ENCODE data around the gene GLCE.

The GLCE gene

DNA sequence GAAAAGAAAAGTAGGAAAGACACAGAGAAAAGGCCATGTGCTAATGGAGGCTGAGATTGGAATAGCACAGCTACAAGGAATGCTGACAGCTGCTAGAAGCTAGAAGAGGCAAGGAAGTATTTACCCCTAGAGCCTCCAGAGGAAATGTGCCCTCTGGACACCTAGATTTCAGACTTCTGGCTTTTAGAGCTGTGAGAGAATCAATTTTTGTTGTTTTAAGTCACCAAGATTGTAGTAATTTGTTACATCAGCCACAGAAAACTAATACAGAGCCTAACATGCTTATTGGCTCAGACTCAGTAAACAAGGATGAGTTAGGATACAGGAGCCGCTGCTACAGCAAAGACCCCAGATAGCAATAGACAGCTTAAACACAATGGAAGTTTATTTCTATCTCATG is 33.1 kb upstream of the GLCE start:
- ChIA-PET POLR2A (no interaction called here), CTCF (no interaction called here)
- TF ChIP-seq, protein P1, sequence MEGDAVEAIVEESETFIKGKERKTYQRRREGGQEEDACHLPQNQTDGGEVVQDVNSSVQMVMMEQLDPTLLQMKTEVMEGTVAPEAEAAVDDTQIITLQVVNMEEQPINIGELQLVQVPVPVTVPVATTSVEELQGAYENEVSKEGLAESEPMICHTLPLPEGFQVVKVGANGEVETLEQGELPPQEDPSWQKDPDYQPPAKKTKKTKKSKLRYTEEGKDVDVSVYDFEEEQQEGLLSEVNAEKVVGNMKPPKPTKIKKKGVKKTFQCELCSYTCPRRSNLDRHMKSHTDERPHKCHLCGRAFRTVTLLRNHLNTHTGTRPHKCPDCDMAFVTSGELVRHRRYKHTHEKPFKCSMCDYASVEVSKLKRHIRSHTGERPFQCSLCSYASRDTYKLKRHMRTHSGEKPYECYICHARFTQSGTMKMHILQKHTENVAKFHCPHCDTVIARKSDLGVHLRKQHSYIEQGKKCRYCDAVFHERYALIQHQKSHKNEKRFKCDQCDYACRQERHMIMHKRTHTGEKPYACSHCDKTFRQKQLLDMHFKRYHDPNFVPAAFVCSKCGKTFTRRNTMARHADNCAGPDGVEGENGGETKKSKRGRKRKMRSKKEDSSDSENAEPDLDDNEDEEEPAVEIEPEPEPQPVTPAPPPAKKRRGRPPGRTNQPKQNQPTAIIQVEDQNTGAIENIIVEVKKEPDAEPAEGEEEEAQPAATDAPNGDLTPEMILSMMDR (IDR thresholded peaks at IDR 0.05; ENCODE audit: insufficient read depth, low read length, missing control alignments) = no peak
- no peak overlapping the region for H3K4me3 ChIP-seq (ENCODE audit: low read depth, low read length)
- no peak for DNase-seq (ENCODE audit: low read depth, low spot score)

DNA sequence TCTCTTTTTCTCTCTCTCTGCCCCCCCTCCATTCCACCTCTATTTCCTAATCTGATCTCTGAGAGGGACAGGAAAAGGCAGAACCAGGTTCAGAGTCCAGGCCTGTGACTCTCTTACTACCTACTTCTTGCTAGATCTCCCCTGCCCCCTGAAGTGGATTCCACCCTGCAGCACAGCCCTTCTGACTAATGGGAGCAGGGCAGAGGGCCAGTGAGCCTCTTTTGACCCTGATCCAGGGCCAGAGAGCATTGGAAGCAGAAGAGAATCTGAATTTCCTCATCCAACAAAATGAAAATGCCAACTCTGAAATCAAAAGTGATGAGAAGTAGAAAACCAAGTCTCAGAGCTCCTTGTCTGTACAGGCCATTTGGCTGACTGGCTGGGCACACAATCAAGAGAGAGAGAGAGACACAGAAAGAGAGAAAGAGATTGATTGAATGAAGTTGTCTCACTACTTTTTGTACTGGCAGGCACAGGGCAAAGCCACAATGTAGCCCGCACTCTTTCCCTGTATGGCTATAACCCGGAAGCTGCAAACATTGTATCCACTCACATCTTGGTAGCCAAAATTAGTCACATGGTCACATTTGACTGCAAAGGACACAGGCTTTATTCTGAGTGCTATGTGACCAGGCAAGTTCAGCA is 31.6 kb upstream of the GLCE start:
- no peak for DNase-seq (ENCODE audit: low read depth, low spot score)
- CTCF ChIA-PET = no interaction called here
- TF ChIP-seq, protein P1 (IDR thresholded peaks at IDR 0.05; ENCODE audit: insufficient read depth, low read length, missing control alignments) = no peak
- POLR2A ChIA-PET = no interaction called here
- no peak overlapping the region for H3K4me3 ChIP-seq (ENCODE audit: low read depth, low read length)

DNA sequence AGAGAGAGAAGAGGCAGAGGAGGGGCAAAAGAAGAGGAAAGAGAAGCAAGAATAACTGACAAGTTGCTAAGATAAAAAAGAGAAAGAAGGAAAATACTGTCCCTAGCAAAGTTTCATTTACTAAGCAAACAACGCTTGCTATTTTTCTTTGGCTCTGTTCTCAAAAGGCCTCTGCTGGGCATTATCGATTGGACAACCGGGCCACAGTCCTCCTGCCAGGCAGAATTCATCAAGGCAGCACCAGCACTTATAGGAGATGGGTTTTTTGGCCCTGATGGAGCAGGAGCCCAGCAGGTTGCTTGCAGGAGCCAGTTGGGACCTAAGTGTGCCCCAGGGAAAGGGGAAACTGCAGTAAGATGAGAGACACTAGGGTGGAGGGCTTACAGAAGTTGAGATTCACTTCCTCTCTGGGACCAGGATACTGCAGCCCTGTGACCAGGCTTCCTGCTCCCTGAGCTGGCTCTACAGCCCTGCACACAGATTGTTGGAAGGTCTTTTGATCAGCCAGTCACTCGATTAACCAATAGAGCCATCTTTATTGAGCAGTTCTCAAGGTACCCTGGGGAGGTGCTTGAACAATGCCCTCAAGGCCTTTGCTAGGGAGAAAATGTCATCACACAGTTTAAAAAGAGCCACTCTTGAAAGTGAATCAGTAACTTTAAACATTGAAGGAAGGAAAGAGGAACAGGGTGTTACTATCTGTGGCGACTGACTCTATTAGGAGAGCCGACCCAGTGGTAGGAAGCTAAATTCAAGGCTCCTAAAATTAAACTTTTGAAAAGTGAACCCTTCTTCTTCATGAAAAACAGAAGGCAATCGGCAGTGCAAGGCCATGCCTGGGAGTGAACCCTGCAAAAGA is 28.8 kb upstream of the GLCE start:
- DNase-seq (ENCODE audit: low read depth, low spot score) = no peak
- no peak overlapping the region for H3K4me3 ChIP-seq (ENCODE audit: low read depth, low read length)
- POLR2A ChIA-PET = no interaction called here
- CTCF ChIA-PET = no interaction called here
- TF ChIP-seq, protein P1 (IDR thresholded peaks at IDR 0.05; ENCODE audit: insufficient read depth, low read length, missing control alignments) = no peak

DNA sequence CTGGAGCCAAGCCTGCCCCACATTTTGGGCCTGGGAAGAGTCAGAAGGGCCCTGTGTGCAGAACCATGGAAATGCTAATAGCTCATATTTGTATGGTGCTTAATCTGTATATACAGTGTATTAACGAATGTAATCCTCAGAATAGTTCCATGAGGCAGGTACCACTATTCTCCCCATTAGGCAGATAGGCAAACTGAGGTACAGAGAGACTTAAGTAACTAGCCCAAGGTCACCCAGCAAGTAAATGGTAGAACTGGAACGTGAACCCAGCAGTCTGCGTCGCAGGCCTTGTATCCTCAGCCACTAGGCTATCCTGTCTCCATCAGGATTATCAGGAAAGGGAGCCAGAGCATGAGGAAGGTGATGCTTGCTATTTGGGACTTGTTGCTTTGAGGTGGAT is 28.0 kb upstream of the GLCE start:
- ChIA-PET CTCF (no interaction called here), POLR2A (no interaction called here)
- no peak overlapping the region for H3K4me3 ChIP-seq (ENCODE audit: low read depth, low read length)
- no peak for DNase-seq (ENCODE audit: low read depth, low spot score)
- TF ChIP-seq, protein P1 (IDR thresholded peaks at IDR 0.05; ENCODE audit: insufficient read depth, low read length, missing control alignments) = no peak

DNA sequence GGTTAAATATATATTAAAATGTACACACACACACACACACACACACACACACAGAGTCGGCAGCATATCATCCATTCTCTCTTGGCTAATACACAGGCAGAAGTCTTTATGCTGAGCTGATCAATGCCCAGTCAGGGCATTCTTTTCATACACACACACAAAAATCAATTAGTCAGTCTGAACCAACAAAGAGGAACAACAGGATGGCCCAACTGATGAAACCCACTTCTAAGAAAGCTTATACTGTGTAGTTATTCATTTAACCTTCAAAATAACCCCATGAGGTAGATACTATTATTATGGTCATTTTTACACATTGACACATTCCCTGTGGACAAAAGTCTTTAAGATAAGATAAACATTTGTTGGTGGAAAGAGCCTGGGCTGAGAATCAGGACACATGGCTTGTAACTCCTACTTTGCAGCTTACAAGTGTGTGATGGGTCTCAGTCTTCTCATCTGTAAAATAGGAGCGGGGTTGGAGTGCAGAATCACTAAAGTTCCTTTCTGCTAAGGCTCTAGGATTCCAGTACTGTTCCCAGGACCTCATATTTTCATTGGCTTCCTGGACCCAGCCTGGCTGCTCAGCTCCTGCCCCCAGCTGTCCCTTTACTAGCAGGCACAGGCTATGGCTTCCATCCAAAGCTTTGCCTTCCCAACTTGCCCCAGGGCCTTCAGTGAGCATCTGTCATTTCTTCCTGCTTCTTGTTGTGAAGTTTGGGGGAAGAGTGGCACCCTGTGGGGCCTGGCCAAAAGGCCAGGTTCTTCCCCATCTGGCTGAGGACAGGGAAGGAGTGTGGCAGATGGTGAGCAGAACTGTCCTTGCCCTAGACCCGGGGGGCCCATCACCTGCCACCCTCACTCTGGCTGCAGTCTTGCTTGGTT is 27.2 kb upstream of the GLCE start:
- ChIA-PET POLR2A (no interaction called here), CTCF (interaction anchor here (0.8 kb wide), 1 partner anchor 109 kb away, joined by 3 read pairs; no protein-coding TSS in a partner anchor)
- H3K4me3 ChIP-seq (ENCODE audit: low read depth, low read length) = no peak overlapping the region
- TF ChIP-seq, protein P1 (IDR thresholded peaks at IDR 0.05; ENCODE audit: insufficient read depth, low read length, missing control alignments) = no peak
- DNase-seq (ENCODE audit: low read depth, low spot score) = no peak

Data from AG04449 (cell line).